IMR-90 (cell line): Measurements from ENCODE around the gene ZRANB3.

Experiments
- BHLHE40 ChIP-seq: fragments of 150-350 bp; IDR thresholded peaks from 2 replicates; pipeline ENCODE4 v1.6.1; 2016; ENCODE audit warnings: mild to moderate bottlenecking, low read depth, low read length
- CEBPB ChIP-seq: IDR thresholded peaks from 2 replicates; pipeline ENCODE4 v1.6.1; 2012; ENCODE audit warnings: low read depth, low read length, improper control_type of control experiment
- CHD1 ChIP-seq: IDR thresholded peaks from 2 replicates; pipeline ENCODE4 v1.6.1; 2012; ENCODE audit warnings: low read depth, low read length, improper control_type of control experiment
- CTCF ChIP-seq: conservative IDR thresholded peaks from 2 replicates; pipeline ENCODE4 v1.5.1; 2012; ENCODE audit warnings: mild to moderate bottlenecking, low read depth, low read length, improper control_type of control experiment
- MAFK ChIP-seq: IDR thresholded peaks from 2 replicates; pipeline ENCODE4 v1.6.1; 2012; ENCODE audit warnings: low read depth, low read length, improper control_type of control experiment
- MAZ ChIP-seq: IDR thresholded peaks from 2 replicates; pipeline ENCODE4 v1.6.1; 2012; ENCODE audit warnings: low read depth, mild to moderate bottlenecking, low read length, improper control_type of control experiment, moderate library complexity, borderline replicate concordance
- MXI1 ChIP-seq: IDR thresholded peaks from 2 replicates; pipeline ENCODE4 v1.6.1; 2012; ENCODE audit warnings: low read depth, mild to moderate bottlenecking, low read length, moderate library complexity, borderline replicate concordance
- NFE2L2 ChIP-seq: fragments of 150-350 bp; IDR thresholded peaks from 2 replicates; pipeline ENCODE4 v1.6.1; 2016; ENCODE audit warnings: low read depth, mild to moderate bottlenecking, low read length
- POLR2A ChIP-seq: IDR thresholded peaks from 2 replicates; pipeline ENCODE4 v1.6.1; 2012; ENCODE audit warnings: mild to moderate bottlenecking, low read depth, low read length
- RAD21 ChIP-seq: IDR thresholded peaks from 2 replicates; pipeline ENCODE4 v1.6.1; 2012; ENCODE audit warnings: low read length, improper control_type of control experiment
- RCOR1 ChIP-seq: IDR thresholded peaks from 2 replicates; pipeline ENCODE4 v1.6.1; 2012; ENCODE audit warnings: mild to moderate bottlenecking, low read length, improper control_type of control experiment; ENCODE audit not compliant: insufficient replicate concordance
- RFX5 ChIP-seq: IDR thresholded peaks from 2 replicates; pipeline ENCODE4 v1.8.0; 2012; ENCODE audit warnings: low read depth, mild to moderate bottlenecking, low read length, moderate library complexity
- SMC3 ChIP-seq: fragments of 150-350 bp; IDR thresholded peaks from 2 replicates; pipeline ENCODE4 v1.6.1; 2016; ENCODE audit warnings: low read depth, mild to moderate bottlenecking, antibody characterized with exemption, low read length, moderate library complexity
- USF2 ChIP-seq: fragments of 150-350 bp; IDR thresholded peaks from 2 replicates; pipeline ENCODE4 v1.6.1; 2017; ENCODE audit warnings: mild to moderate bottlenecking, antibody characterized with exemption, low read length, low read depth

DNA sequence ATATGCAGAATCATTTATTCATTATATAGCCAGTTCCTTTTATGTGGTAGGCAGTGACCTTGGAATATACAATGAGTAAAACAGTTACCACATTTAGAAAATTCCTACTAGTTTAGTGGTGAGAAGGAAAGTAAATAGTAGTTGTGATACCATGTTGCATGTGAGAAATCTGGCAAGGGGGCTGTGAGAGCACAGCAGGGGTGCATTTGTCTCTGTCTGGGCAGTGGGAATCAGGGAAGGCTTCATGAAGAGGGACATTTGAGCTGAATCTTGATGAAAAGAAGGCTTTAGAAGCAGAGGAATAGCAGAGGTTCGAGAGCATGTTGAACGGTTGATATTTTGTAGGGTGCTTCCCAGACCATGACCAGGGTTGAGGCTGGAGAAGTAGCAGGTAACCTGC is 400.3 kb downstream of the ZRANB3 start:
- TF ChIP-seq CTCF: no peak
- no peak for TF ChIP-seq POLR2A
- no peak for TF ChIP-seq MXI1
- TF ChIP-seq CHD1: no peak
- TF ChIP-seq MAFK: no peak
- TF ChIP-seq RCOR1: no peak
- no peak for TF ChIP-seq RAD21
- TF ChIP-seq SMC3: no peak
- no peak for TF ChIP-seq NFE2L2
- TF ChIP-seq BHLHE40: no peak
- no peak for TF ChIP-seq MAZ
- no peak for TF ChIP-seq RFX5
- no peak for TF ChIP-seq USF2
- TF ChIP-seq CEBPB: no peak
